WERI-Rb-1 (cell line): ENCODE data around the gene PPARGC1A.

Source experiments
- DNase-seq: peaks from one replicate; pipeline ENCODE4 v3.0.0-alpha.2; 2020
- H3K27ac ChIP-seq: fragments of 250-450 bp; sonication (Bioruptor Pico); 2 replicates; pipeline ENCODE4 v1.5.1; 2020; ENCODE audit warnings: mild to moderate bottlenecking, moderate library complexity
- H3K27me3 ChIP-seq: fragments of 250-450 bp; sonication (Bioruptor Pico); 2 replicates; pipeline ENCODE4 v1.5.1; 2021; ENCODE audit warnings: mild to moderate bottlenecking, low read depth, moderate library complexity; ENCODE audit not compliant: insufficient read depth, severe bottlenecking
- H3K36me3 ChIP-seq: fragments of 250-450 bp; sonication (Bioruptor Pico); 2 replicates; pipeline ENCODE4 v1.5.1; 2020; ENCODE audit warnings: mild to moderate bottlenecking, moderate library complexity
- H3K4me3 ChIP-seq: 2 replicates; pipeline ENCODE4 v1.5.1; 2011; ENCODE audit warnings: low read depth, mild to moderate bottlenecking, control low read depth, low read length
- H3K9me3 ChIP-seq: fragments of 250-450 bp; sonication (Bioruptor Pico); 2 replicates; pipeline ENCODE4 v1.5.1; 2021; ENCODE audit warnings: mild to moderate bottlenecking, moderate library complexity; ENCODE audit not compliant: severe bottlenecking
- TF ChIP-seq, protein P1 (sequence below): IDR thresholded peaks from 2 replicates; pipeline ENCODE4 v1.5.1; 2011; ENCODE audit warnings: low read depth, mild to moderate bottlenecking, control low read depth, inconsistent platforms, low read length

Gene PPARGC1A

DNA sequence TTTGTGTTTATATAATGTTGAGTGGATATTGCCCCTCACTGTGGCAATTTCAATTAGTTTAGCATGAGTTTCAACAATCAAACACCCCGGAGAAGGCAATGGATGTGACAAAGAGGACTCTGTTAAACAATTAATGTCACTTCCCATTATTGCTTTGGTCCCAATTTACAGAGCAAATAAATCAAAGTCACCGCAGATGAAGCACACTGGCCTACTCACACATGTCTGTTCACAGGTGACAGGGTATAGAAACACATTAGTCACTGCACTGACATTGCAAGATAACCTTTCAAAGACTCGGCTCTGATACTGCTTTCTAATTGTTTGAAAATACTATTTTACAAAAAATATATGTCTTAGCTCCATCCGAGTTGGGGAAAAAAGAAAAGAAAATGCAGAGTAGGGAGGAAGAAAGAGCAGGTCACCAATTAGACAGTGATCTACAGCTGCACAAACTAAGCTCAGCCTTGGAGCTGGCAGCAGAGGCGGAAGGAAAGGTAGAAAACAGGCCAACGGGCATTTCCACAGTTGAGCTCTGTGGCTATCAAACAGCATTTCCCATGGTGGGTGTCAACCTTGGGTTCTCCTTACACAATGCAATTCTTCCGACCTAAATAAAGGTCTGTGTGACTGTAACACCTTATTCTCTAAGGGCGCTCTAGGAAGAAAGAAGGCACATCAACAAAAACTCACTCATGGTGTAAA lies 53.9 kb downstream of the PPARGC1A start:
- Histone ChIP-seq H3K4me3 (no peak overlapping the region), H3K27me3 (no peaks in the 10 kb centered on the region), H3K9me3 (no peaks in the 10 kb centered on the region), H3K27ac (no peak overlapping the region), H3K36me3 (no peaks in the 10 kb centered on the region)
- DNase-seq = no peak
- TF ChIP-seq, protein P1, sequence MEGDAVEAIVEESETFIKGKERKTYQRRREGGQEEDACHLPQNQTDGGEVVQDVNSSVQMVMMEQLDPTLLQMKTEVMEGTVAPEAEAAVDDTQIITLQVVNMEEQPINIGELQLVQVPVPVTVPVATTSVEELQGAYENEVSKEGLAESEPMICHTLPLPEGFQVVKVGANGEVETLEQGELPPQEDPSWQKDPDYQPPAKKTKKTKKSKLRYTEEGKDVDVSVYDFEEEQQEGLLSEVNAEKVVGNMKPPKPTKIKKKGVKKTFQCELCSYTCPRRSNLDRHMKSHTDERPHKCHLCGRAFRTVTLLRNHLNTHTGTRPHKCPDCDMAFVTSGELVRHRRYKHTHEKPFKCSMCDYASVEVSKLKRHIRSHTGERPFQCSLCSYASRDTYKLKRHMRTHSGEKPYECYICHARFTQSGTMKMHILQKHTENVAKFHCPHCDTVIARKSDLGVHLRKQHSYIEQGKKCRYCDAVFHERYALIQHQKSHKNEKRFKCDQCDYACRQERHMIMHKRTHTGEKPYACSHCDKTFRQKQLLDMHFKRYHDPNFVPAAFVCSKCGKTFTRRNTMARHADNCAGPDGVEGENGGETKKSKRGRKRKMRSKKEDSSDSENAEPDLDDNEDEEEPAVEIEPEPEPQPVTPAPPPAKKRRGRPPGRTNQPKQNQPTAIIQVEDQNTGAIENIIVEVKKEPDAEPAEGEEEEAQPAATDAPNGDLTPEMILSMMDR = no peak

DNA sequence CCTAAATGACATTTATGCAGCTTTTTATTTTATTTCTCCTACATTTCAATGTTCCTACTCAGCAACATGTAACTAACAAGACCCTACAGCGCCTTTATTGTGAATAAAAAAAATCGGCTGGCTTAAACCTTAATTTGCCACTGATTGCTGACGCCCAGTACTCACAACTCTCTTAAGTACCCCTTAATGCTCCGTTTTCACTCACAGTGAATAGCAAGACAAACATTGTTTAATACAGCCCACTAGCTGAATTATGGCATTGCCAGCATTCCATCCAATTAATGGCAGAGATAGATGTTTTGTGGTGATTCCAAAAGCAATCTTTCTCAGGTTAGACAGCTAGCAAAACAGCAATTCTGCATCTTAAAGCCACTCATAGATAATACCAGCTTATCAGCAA lies 61.1 kb downstream of the PPARGC1A start:
- H3K36me3 ChIP-seq = no peaks in the 10 kb centered on the region
- TF ChIP-seq, protein P1 = no peak
- no peak for DNase-seq
- H3K27me3 ChIP-seq = no peaks in the 10 kb centered on the region
- no peak overlapping the region for H3K4me3 ChIP-seq
- H3K27ac ChIP-seq = no peak overlapping the region
- no peaks in the 10 kb centered on the region for H3K9me3 ChIP-seq

GRCh38 chr4:23828020-23828715 lies 61.7 kb downstream of the PPARGC1A start:
- Histone ChIP-seq H3K36me3 (no peaks in the 10 kb centered on the region), H3K9me3 (no peaks in the 10 kb centered on the region), H3K4me3 (no peak overlapping the region), H3K27me3 (no peaks in the 10 kb centered on the region), H3K27ac (no peak overlapping the region)
- DNase-seq = no peak
- TF ChIP-seq, protein P1 = no peak

GRCh38 chr4:23822181-23822580 lies 67.7 kb downstream of the PPARGC1A start:
- Histone ChIP-seq H3K9me3 (no peaks in the 10 kb centered on the region), H3K36me3 (no peaks in the 10 kb centered on the region), H3K27ac (no peak overlapping the region), H3K27me3 (no peaks in the 10 kb centered on the region), H3K4me3 (no peak overlapping the region)
- TF ChIP-seq, protein P1 = no peak
- no peak for DNase-seq

DNA sequence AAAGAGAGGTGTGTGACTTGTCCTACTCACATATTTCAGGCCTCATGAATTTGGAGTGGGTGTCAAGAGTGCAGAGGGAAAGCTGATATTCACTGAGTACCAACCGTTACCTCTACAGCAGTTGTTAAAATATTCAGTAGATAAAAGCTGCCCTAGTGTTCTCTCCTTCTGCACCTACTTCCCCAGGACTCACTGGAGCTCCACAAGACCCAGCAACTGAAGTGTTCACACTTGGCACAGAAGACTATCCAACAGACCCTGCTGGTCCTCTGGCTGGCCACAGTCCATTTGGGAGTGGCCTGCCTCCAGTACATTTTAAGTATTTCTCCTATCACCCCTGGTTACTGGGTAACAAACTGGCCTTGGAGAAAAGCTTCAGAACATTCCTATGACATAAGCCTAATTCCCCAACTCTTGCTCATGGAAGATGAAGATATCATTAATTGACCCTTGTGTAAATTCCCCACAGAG lies 70.8 kb downstream of the PPARGC1A start:
- Histone ChIP-seq H3K27me3 (no peaks in the 10 kb centered on the region), H3K9me3 (no peaks in the 10 kb centered on the region), H3K36me3 (no peaks in the 10 kb centered on the region), H3K4me3 (no peak overlapping the region), H3K27ac (no peak overlapping the region)
- no peak for DNase-seq
- TF ChIP-seq, protein P1 = no peak
